HG03159 (cell line): Measurements from ENCODE around the gene PGGHG.

ENCODE experiments used
- ATAC-seq: cut with Tn5 transposase; IDR thresholded peaks from one replicate; pipeline ENCODE4 v1.9.1; 2021; ENCODE audit warnings: mild to moderate bottlenecking, moderate library complexity; ENCODE audit not compliant: unreplicated experiment

The PGGHG gene

DNA sequence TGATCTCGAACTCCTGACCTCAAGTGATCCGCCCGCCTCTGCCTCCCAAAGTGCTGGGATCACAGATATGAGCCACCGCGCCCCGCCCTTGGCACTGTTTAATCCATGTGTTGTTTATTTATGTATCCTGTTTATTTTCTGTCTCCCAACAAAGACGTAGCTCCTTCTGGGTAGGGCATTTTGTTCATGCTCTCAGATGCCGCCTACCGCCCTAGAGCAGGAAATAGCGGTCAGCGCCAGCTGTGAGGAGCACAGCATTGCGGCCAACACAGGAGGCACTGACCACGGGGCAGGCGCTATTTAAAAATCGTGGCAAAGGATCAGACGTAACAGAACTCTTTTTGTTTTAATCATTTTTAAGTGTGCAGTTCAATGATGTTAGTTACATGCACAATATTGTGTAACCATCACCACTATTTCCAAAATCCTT is 20.2 kb upstream of the PGGHG start:
- peak; percentile 41 for ATAC-seq

DNA sequence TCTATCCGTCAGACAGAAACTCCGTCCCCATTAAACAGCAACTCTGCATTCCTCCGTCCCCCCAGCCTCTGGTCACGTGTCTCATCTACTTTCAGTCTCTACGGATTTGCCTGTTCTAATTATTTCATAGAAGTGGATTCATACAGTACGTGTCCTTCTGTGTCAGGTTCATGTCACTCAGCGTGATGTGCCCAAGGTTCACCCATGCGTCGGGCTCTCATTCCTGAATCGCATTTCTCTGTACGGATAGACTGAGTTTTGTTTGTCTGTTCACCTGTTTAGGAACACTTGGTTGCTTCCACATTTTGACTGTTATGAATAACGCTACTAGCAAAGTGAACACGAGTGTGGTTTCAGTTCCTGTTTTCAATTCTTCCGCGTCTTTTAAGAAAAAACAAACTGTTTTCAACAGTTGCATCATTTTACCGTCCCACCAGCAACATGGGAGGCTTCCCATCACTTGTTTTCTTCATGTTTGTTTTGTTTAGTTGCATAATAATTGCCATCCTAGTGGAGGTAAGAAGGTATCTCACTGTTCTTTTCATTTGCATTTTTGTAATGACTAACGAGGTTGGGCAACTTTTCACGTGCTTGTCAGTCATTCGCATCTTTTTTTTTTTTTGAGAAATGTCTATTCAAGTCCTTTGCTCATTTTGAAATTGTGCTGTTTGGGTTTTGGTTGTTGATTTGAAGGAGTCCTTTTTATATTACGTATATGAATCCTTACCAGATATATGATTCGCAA is 19.6 kb upstream of the PGGHG start:
- peak; percentile 66 for ATAC-seq

DNA sequence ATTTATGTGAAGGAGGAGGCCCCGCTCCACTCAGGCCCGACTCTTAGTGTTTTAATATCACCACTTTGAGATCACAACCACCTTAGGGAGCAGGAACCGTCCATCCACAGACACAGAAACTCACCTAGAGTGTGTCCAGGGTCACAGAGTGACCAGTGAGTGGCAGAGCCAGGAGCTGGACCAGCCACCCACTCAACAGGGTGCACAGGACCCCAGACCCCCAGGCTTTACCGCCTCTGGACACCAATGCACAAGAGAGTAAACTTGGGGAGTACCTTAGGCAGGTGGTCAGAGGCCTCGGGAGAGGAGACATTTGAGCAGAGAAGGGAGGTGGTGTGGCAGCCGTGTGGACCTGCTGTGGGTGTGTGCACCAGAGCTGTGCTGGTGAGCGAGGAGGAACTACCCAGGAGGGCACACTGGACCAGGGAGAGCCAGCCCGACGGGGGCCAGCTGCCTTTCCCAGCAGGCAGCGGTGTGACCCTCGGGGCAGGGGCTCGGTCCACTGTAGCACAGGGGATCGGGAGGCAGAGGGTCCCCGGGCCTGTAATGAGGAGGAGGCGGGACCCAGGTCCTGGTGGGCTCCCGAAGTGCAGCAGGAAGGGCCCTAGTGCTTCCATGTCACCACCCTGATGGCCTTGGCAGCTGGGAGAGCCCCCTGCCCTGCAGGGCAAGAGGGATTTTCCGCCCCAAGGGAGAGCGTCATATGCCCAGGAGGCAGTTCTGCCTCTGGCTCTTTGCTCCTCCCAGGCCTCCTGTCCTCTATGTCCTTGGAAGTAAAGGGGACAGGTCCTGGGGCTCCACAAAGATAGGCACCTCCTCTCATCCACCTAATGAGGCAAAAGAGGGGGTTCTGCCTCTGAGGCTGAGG is 18.2 kb upstream of the PGGHG start:
- ATAC-seq = no peak

DNA sequence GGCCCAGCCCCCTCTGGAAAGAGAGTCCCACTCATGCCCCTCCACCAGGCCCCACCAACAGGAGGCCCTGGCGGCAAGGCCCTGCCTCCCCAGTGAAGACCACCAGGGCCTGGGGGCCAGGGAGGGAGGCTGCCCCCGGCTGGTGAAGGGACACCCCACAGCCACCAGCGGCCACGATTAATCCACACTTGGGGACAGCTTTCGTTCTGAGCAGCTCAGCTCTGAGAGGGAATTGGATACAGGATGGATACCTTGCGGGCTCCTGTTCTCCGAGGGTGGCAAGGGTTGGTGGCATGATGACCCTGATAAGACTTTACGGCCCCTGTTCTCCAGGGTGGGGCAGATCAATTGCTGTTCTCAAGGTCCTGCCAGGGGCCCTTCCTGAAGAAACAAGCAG is 17.6 kb upstream of the PGGHG start:
- no peak for ATAC-seq

DNA sequence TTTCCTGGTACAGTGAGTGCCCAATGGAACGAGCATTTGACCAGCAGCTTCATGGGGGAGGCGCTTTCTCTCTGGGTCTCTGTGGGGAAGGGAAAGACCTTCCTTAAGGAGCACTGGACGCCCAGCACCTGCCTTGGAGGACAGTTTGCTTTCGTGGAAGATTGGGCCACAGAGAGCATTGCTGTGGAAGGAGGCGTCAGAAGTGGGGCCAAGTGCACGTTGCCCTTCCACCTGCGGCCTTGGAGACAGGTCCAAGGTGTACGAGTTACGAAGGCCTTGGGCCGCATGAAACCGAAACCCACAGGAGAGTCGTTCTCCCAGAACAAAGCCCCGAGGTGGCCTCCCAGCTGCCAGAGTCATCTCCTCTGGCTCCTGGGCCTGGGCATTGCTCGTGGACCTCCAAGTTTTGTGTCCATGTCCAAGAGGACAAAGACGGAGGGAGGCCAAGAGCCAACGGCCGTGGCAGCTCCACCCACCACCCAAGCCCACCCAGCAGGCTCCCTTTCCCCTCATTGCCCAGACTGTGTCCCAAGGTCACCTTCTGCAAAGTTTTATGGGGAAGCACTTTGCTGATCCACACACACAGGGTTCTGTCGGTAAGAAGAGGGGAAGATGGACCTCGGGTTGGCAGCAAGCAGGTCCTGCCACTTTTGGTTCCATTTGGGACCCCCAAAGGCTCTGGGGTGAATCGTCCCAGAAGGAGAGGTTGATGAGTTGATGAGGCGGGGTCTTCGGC is 16.6 kb upstream of the PGGHG start:
- ATAC-seq = no peak

DNA sequence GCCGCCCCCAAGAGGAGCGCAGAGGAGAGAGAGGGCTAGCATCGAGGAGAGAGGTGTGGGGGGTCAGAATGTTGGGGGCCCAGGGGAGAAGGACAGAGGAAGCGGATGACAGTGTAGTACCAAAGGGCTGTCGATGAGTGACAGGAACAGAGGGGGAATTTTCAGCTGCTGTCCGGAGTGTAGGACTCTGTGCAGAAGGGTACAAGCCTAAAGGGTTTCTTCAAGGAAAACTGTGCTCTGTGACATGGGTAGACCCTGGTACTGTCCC is 16.1 kb upstream of the PGGHG start:
- no peak for ATAC-seq

DNA sequence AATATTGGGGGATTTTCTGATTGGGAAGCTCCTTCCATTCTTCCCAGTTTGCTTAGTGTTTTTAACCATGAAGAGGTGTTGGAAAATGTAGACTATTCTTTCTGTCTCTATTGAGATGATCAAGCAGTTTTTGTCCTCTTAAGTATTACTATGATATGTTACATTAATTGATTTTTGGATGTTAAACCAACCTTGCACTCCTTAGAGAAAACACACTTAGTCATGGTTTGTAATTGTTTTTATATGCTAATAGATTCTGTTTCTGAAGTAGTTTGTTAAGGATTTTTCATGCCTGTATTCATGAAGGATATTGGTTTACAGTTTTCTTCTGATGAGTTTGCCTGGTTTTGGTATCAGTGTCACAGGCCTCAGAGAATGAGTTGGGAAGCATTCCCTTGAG is 12.7 kb upstream of the PGGHG start:
- no peak for ATAC-seq

DNA sequence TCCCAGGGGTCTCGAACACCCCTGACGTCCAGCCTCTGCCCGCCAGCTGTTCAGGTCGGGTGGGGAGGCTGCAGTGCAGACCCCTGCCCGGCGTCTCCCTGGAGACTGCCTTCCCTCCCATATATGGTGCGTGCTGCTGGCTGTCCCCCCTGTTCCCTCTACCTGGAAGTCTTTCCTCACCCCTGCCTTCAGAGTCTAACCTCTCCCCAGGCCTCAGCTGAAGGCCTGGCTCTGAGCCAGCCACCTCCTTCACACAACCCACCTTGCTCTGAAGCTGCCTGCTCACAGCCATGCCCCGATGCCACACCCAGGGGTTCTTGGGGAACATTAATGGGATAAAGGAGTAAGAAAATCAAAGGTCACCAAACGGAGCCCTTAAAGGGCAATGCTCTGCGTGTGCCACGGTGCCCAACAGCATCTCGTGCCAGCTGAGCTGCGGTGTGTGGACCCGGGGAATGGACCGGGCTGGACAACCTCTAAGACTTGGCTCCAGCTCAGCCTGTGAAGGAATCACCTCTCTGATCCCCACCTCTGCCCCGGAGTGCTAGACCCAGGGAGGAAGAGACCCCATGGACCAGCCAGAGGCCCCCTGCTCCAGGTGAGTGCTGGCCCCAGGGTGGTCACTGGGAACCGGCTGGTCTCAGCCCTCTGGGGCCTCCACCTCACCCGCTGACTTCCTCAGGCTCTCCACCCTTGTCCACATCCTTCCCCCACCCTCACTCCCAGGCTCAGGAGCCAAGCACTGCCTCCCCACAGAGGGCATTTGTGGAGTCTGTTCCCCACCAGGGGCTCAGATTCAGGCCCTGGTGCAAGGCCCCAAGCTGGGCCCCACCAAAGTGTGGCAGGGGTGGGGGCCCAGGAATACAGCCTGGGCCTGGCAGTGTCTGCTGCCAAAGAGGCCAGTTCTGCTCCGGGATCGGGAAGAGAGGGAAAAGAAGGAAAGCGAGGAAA is 10.7 kb upstream of the PGGHG start, which contains the start of gene NLRP6:
Gene NLRP6, plus strand, starts transcription at position 407 of the 951 bp plus-strand sequence. Its CDS starts 163 bp downstream, at position 570.
- ATAC-seq = no peak

DNA sequence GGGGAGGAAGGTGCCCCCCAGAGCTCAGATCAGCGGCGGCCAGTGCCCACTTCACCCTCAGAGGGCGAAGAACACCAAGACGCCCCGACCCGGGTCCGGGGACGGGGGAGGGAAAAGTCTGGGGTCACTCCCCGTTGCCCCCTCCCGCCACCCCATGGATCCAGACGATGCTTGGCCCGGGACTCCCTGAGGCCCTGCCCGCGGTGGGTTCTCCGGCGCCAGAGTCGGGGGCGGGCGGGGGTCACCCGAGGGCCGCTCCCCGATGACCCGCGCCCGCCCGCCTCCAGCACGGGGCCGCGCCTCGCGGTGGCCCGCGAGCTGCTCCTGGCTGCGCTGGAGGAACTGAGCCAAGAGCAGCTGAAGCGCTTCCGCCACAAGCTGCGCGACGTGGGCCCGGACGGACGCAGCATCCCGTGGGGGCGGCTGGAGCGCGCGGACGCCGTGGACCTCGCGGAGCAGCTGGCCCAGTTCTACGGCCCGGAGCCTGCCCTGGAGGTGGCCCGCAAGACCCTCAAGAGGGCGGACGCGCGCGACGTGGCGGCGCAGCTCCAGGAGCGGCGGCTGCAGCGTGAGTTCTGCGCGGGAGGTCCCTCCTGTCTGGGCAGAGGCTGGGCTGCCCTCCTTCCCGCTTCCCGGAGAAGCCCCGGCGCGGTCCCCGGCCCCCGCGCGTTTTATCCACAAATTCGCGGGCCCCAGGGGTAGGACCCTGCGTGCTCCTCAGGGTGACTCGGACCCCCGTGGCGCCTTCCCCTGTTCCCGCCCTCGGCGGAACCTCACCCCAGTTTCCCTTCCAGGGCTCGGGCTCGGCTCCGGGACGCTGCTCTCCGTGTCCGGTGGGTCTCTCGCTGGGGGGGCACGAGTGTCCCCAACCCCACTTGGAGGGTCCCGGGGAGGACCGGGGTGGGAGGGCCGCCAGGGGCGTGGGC is 9.6 kb upstream of the PGGHG start:
- no peak for ATAC-seq

DNA sequence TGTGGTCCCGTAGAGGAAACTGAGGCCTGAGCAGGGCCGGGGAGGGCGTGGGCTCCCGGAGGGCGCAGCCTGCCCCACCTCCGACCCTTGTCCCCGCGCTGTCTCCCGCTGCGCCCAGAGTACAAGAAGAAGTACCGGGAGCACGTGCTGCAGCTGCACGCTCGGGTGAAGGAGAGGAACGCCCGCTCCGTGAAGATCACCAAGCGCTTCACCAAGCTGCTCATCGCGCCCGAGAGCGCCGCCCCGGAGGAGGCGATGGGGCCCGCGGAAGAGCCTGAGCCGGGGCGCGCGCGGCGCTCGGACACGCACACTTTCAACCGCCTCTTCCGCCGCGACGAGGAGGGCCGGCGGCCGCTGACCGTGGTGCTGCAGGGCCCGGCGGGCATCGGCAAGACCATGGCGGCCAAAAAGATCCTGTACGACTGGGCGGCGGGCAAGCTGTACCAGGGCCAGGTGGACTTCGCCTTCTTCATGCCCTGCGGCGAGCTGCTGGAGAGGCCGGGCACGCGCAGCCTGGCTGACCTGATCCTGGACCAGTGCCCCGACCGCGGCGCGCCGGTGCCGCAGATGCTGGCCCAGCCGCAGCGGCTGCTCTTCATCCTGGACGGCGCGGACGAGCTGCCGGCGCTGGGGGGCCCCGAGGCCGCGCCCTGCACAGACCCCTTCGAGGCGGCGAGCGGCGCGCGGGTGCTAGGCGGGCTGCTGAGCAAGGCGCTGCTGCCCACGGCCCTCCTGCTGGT is 8.8 kb upstream of the PGGHG start:
- ATAC-seq = no peak

DNA sequence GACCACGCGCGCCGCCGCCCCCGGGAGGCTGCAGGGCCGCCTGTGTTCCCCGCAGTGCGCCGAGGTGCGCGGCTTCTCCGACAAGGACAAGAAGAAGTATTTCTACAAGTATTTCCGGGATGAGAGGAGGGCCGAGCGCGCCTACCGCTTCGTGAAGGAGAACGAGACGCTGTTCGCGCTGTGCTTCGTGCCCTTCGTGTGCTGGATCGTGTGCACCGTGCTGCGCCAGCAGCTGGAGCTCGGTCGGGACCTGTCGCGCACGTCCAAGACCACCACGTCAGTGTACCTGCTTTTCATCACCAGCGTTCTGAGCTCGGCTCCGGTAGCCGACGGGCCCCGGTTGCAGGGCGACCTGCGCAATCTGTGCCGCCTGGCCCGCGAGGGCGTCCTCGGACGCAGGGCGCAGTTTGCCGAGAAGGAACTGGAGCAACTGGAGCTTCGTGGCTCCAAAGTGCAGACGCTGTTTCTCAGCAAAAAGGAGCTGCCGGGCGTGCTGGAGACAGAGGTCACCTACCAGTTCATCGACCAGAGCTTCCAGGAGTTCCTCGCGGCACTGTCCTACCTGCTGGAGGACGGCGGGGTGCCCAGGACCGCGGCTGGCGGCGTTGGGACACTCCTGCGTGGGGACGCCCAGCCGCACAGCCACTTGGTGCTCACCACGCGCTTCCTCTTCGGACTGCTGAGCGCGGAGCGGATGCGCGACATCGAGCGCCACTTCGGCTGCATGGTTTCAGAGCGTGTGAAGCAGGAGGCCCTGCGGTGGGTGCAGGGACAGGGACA is 8.0 kb upstream of the PGGHG start:
- ATAC-seq = no peak

DNA sequence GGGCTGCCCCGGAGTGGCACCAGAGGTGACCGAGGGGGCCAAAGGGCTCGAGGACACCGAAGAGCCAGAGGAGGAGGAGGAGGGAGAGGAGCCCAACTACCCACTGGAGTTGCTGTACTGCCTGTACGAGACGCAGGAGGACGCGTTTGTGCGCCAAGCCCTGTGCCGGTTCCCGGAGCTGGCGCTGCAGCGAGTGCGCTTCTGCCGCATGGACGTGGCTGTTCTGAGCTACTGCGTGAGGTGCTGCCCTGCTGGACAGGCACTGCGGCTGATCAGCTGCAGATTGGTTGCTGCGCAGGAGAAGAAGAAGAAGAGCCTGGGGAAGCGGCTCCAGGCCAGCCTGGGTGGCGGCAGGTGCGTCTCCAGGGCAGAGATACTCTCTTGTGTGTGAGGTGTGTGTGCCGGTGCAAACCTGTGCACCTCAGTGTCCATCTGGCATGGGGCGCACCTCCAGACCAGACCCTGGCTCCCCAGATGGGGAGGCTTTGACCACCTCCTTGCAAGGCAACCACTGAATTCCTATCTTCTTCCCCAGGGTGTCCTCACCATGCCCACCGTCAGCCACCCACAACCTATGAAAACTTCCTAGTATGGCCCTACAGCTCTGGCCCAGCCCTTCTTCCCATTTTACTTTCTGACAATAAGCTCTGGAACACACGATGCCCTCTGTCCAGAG is 7.3 kb upstream of the PGGHG start:
- ATAC-seq = no peak

DNA sequence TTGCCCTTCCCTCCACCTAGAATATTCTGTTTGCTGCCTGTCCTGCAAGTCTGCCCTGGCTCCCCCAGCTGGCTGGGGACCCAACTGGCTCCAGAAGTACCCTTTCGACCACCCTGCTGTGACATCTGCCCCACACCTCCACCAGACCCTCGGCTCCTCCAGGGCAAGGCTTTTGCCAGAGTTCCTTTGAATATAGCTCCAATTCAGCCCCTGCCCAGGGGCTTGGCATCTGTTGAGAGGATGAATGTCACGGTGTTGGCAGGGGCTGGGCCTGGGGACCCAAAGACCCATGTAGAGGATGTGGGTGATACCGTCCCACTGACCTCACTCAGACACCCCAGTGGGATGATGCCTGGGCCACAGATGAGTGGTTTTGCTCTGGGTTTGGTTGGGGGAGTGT is 6.8 kb upstream of the PGGHG start:
- no peak for ATAC-seq

DNA sequence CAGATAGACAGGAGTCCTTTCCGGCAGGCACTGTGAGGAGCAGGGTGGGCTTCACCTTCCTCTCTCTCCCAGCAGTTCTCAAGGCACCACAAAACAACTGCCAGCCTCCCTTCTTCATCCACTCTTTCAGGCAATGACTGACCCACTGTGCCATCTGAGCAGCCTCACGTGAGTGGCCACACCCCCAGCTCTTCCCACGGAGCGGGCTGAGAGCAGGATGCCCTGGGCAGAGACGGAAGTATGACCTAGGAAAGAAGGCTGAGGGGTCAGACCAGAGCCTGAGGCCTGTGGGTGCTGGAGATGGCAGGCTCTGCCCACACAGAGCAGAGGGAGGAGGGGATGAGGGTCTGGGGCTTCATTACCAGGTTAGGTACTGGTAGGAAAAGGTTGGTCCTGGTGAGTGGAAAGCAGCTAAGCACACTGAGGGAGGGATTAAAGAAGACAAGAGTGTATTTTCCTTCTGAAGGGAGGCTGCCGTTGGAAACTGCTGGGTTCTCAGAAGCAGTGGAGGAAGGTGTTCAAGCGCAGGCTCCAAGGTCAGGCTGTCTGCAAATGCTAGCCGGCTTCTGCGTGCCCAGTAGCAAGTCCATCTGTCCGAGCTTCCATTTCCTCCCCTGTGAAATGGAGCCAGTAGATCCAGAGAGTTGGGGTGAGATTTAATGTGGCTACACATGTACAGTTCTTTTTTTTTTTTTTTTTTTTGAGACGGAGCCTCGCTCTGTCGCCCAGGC is 6.1 kb upstream of the PGGHG start:
- ATAC-seq = no peak

DNA sequence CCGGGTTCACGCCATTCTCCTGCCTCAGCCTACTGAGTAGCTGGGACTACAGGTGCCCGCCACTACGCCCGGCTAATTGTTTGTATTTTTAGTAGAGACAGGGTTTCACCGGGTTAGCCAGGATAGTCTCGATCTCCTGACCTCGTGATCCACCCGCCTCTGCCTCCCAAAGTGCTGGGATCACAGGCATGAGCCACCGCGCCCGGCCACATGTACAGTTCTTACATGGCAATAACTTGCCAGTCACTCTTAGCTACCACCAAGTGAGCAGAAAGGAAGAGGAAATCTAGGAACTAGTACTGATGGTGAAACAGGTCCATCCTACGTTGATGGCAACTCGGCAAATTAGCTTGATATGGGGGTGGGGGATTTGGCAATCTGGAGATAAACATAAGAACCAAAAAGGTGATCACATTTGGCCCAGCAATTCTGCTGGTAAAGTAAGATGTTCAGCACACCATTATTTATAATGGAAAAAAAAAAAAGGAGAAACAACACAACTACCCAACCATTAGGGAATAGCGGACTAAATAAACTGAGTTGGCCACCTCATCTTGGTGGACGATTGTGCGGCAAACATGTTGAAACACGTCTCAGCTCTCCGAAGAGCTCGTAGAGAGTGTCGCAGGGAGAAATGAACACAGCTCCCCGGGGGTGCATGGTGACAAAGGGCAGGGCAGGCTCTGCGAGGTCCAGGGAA is 5.4 kb upstream of the PGGHG start:
- ATAC-seq = no peak
